NCI-H1417 treated with DMSO at 0.1 percent for 48 hours (cell line): Measurements from ENCODE around the gene ZCCHC13.
"Not testable (repeated sequence)": the region's sequence is repeated elsewhere in the genome, so short reads cannot be mapped to it uniquely, and the experiment has no call there.

Experiments
- DNase-seq: peaks from one replicate; lab custom pipeline; 2025; lab: John Stamatoyannopoulos, UW

Gene ZCCHC13

GRCh38 chrX:74304016-74304415 is at the start of gene ZCCHC13:
Gene ZCCHC13, plus strand, starts transcription at chrX:74304180. Its CDS starts 87 bp downstream, at chrX:74304267.
- no peak for DNase-seq

- DNase-seq = not testable (repeated sequence)
These were observed 45.9 kb upstream of the ZCCHC13 start for GRCh38 chrX:74258111-74258510.

- no peak for DNase-seq
These were observed 44.0 kb upstream of the ZCCHC13 start for GRCh38 chrX:74259885-74260491.

GRCh38 chrX:74262452-74263209 is 41.3 kb upstream of the ZCCHC13 start:
- no peak for DNase-seq

GRCh38 chrX:74270393-74270792 is 33.6 kb upstream of the ZCCHC13 start:
- no peak for DNase-seq

GRCh38 chrX:74272230-74272629 is 31.8 kb upstream of the ZCCHC13 start:
- no peak for DNase-seq

- no peak for DNase-seq
These were observed 29.5 kb upstream of the ZCCHC13 start for GRCh38 chrX:74274516-74274915.

GRCh38 chrX:74277320-74277719 is 26.7 kb upstream of the ZCCHC13 start:
- no peak for DNase-seq

- DNase-seq = no peak
These were observed 26.1 kb upstream of the ZCCHC13 start for GRCh38 chrX:74277846-74278245.

GRCh38 chrX:74280759-74281158 is 23.2 kb upstream of the ZCCHC13 start:
- DNase-seq = no peak

GRCh38 chrX:74284391-74284952 is 19.5 kb upstream of the ZCCHC13 start:
- DNase-seq = no peak

GRCh38 chrX:74286950-74287740 is 16.8 kb upstream of the ZCCHC13 start:
- no peak for DNase-seq

GRCh38 chrX:74291577-74291963 is 12.4 kb upstream of the ZCCHC13 start:
- DNase-seq = no peak

- peak; percentile 62 for DNase-seq
These were observed 11.8 kb upstream of the ZCCHC13 start for GRCh38 chrX:74291964-74292807.

- no peak for DNase-seq
These were observed 11.2 kb upstream of the ZCCHC13 start for GRCh38 chrX:74292808-74293123.

- DNase-seq = peak; percentile 36
These were observed 10.5 kb upstream of the ZCCHC13 start for GRCh38 chrX:74293343-74293946.

- DNase-seq = no peak
These were observed 8.9 kb upstream of the ZCCHC13 start for GRCh38 chrX:74295101-74295500.

- DNase-seq = no peak
These were observed 6.2 kb upstream of the ZCCHC13 start for GRCh38 chrX:74297766-74298165.

- DNase-seq = no peak
These were observed 3.1 kb upstream of the ZCCHC13 start for GRCh38 chrX:74300869-74301268.

- no peak for DNase-seq
These were observed 14.7 kb downstream of the ZCCHC13 start for GRCh38 chrX:74318672-74319071.

- DNase-seq = not testable (repeated sequence)
These were observed 15.3 kb downstream of the ZCCHC13 start for GRCh38 chrX:74319321-74319720.
